Chondrocyte (in vitro differentiated cells): ENCODE data around the gene SH3BP5. TPM values are rescaled to one million over a fixed set of nuclear protein-coding genes. Genes with fewer than 3 reads are reported as not detected.
A peak's percentile ranks its signal among the peaks of the same experiment; 100 is the strongest.

Experiments used
- DNase-seq: peaks from one replicate; pipeline ENCODE4 v3.0.0; 2021; ENCODE audit warnings: mixed read lengths, low spot score
- H3K27ac Mint-ChIP-seq: one replicate; pipeline ENCODE4 v1.8.0; 2021; ENCODE audit warnings: mild to moderate bottlenecking, moderate library complexity, mixed read lengths; ENCODE audit not compliant: unreplicated experiment
- H3K27me3 Mint-ChIP-seq: 2 replicates; pipeline ENCODE4 v1.8.0; 2021; ENCODE audit warnings: low read depth, mixed read lengths
- H3K36me3 Mint-ChIP-seq: 2 replicates; pipeline ENCODE4 v1.8.0; 2021; ENCODE audit warnings: low read depth, mixed read lengths
- H3K4me1 Mint-ChIP-seq: 2 replicates; pipeline ENCODE4 v1.8.0; 2021; ENCODE audit warnings: low read depth, mild to moderate bottlenecking, mixed read lengths
- H3K4me3 Mint-ChIP-seq: one replicate; pipeline ENCODE4 v1.8.0; 2021; ENCODE audit warnings: mild to moderate bottlenecking, moderate library complexity, mixed read lengths; ENCODE audit not compliant: unreplicated experiment
- H3K9me3 Mint-ChIP-seq: 2 replicates; pipeline ENCODE4 v1.8.0; 2021; ENCODE audit warnings: low read depth, mixed read lengths
- total RNA-seq: library from RNA; stranded (reverse); gene quantifications from 3 replicates; pipeline ENCODE4 v1.2.1, GENCODE V29; 2021
- TF ChIP-seq, protein P1 (sequence below): fragments of 200-600 bp; sonication (generic); IDR thresholded peaks from 2 replicates; pipeline ENCODE4 v1.5.0; 2021; ENCODE audit warnings: antibody characterized with exemption, mild to moderate bottlenecking, moderate library complexity

SH3BP5 gene
- total RNA-seq, 1 donor from 2014 or later: 13.5 TPM

DNA sequence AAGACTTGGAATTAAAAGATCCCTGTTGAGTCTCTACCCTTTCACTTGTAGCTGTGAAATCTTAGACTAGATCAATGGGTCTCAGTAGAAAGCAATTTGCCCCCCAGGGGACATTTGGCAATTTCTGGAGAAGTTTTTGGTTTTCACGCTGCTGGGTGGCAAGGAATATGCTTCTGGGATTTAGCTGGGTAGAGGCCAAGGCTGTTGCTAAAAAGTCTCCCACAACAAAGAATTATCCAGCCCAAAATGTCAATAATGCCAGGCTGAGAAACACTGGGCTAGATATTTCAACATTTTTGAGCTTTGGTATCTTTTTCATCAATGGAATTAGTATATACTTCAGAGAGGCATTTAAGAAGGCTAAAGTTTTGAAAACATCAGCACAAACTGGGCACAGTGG is 117.6 kb downstream of the SH3BP5 start:
- TF ChIP-seq, protein P1, sequence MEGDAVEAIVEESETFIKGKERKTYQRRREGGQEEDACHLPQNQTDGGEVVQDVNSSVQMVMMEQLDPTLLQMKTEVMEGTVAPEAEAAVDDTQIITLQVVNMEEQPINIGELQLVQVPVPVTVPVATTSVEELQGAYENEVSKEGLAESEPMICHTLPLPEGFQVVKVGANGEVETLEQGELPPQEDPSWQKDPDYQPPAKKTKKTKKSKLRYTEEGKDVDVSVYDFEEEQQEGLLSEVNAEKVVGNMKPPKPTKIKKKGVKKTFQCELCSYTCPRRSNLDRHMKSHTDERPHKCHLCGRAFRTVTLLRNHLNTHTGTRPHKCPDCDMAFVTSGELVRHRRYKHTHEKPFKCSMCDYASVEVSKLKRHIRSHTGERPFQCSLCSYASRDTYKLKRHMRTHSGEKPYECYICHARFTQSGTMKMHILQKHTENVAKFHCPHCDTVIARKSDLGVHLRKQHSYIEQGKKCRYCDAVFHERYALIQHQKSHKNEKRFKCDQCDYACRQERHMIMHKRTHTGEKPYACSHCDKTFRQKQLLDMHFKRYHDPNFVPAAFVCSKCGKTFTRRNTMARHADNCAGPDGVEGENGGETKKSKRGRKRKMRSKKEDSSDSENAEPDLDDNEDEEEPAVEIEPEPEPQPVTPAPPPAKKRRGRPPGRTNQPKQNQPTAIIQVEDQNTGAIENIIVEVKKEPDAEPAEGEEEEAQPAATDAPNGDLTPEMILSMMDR: no peak
- DNase-seq: no peak
- peaks cover 32% of the 10 kb centered on the region for H3K36me3 Mint-ChIP-seq
- H3K27ac Mint-ChIP-seq: no peak overlapping the region
- no peaks in the 10 kb centered on the region for H3K9me3 Mint-ChIP-seq
- H3K27me3 Mint-ChIP-seq: no peaks in the 10 kb centered on the region
- H3K4me3 Mint-ChIP-seq: no peak overlapping the region
- peaks cover 11% of the 10 kb centered on the region for H3K4me1 Mint-ChIP-seq

DNA sequence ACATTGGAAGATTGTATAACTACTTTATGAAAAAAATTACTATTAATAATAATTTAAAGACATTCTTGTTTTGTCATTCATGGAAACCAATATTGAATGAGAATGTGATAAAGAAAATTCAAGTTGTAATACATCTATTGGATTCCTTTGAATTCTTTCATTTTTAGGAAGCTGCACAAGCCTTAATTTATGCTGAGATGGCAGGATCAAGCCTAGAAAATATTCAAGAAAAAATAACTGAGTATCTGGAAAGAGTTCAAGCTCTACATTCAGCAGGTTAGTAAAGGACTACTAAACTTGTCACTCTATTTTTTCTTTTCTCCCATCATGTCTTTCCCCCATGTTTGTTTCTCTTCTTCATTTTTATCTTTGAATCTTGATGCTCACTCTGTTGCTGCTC is 120.4 kb downstream of the SH3BP5 start:
- Mint-ChIP-seq H3K4me1 (peaks cover 26% of the 10 kb centered on the region), H3K4me3 (no peak overlapping the region), H3K36me3 (peaks cover 13% of the 10 kb centered on the region), H3K27ac (no peak overlapping the region), H3K9me3 (no peaks in the 10 kb centered on the region), H3K27me3 (no peaks in the 10 kb centered on the region)
- DNase-seq: no peak
- TF ChIP-seq, protein P1: no peak

DNA sequence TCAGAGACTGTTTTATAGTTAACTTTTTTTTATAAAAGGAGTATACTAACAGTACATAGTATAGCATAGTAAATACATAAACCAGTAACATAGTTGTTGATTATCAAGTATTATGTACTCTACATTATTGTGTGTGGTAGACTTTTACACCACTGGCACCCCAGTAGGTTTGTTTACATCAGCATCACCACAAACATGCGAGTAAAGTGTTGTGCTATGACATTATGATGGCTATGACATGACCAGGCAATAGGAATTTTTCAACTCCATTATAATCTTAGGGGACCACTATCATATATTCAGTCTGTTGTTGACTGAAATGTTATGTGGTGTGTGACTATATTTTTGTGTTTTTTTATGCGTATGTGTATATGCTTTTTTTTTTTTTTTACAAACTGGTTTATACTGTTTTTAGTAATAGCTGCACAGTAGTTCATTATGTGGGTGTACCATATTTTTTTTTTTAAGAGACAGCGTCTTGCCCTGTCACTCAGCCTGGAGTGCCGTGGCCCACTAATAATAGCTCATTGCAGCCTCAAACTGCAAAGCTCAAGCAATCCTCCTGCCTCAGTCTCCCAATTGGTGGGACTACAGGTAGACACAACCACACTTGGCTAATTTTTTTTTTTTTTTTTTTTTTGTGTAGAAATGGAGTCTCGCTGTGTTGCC is 124.4 kb downstream of the SH3BP5 start:
- peaks cover 32% of the 10 kb centered on the region for H3K4me1 Mint-ChIP-seq
- TF ChIP-seq, protein P1: no peak
- peaks cover 1% of the 10 kb centered on the region for H3K36me3 Mint-ChIP-seq
- H3K9me3 Mint-ChIP-seq: no peaks in the 10 kb centered on the region
- H3K4me3 Mint-ChIP-seq: peak overlapping the region; percentile 83
- H3K27me3 Mint-ChIP-seq: no peaks in the 10 kb centered on the region
- no peak for DNase-seq
- peak overlapping the region; percentile 74 for H3K27ac Mint-ChIP-seq

DNA sequence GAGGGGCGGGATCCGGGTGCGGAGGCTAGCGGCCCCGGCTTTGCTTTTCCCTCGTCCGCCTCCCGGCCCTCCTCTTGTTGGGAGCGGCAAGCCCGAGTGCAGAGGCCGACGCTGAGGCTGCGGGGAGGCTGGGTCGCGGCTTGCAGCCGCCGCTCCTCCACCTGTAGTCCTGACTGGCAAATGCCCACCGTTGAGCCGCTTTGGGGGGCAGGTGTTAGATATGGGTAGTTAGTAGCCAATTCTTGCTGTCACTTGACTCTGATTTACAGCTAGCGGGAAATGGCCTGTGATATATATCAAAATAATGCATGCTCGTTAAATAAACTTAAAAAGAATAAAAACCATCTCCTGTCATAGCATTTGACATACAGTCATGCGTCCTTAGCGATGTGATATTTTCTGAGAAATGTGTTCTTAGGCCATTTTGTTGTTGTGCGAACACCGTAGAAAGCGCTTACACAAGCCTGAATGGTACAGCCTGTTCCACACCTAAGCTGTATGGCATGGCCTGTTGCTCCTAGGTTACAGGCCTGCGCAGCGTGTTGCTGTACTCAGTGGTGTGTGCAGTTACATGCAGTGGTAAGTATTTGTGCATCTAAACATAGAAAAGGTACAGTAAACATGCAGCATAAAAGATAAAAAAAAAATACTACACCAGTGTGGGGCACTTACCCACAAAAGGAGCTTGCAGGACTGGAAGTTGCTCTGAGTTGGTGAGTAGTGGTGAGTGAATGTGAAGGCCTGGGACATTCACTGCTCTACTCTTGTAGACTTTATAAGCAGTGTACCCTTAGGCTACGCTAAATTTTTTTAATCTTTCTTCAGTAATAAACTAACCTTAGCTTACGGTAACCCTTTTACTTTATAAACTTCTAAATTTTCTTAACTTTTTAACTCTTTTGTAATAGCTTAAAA is 125.5 kb downstream of the SH3BP5 start:
- Mint-ChIP-seq H3K27ac (peak overlapping the region; percentile 91), H3K4me3 (peak overlapping the region; percentile 83), H3K9me3 (no peaks in the 10 kb centered on the region), H3K27me3 (no peaks in the 10 kb centered on the region), H3K36me3 (no peaks in the 10 kb centered on the region), H3K4me1 (peaks cover 30% of the 10 kb centered on the region)
- TF ChIP-seq, protein P1: no peak
- no peak for DNase-seq

DNA sequence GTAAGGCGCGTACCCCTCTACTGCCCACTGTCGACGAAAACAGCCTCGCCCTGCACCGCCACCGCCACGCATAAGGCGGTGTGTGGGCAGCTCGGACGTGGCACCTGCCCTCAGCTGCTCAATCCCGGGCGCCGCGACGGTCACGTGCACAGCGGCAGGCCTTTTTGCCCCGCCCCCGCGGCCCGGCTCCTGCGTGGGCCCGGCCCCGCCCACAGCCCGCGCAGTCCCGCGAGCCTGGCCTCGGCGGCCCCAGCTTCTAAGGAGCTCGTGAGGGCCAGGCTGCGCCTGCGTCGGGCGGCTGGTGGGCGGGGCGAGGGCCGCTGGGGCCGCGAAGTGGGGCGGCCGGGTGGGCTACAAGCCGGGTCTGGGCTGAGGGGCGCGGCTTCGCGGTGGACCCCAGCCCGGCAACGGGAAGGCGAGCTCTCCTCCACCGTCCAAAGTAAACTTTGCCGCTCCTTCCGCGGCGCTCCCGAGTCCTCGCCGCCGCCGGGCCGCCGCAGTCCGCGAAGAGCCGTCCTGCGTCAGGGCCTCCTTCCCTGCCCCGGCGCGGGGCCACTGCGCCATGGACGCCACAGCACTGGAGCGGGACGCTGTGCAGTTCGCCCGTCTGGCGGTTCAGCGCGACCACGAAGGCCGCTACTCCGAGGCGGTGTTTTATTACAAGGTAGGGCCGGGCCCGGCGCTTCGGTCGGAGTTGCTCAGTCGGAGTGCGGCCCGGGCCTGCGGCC is 126.3 kb downstream of the SH3BP5 start, which contains the start of gene CAPN7:
Gene CAPN7 (plus strand): TSS at position 313 of the 728 bp plus-strand sequence. CDS start 250 bp downstream, at position 563.
- Mint-ChIP-seq H3K27ac (peak within 1 kb of the TSS; percentile 91), H3K9me3 (no peaks in the 10 kb centered on the region), H3K4me1 (peaks cover 30% of the 10 kb centered on the region), H3K27me3 (no peaks in the 10 kb centered on the region), H3K4me3 (peak within 1 kb of the TSS; percentile 83), H3K36me3 (no peaks in the 10 kb centered on the region)
- TF ChIP-seq, protein P1: peak; percentile 76
- peak; percentile 99 for DNase-seq
